Endothelial cell (in vitro differentiated cells): ENCODE data around the gene GALNT17. TPM values are rescaled to one million over a fixed set of nuclear protein-coding genes. Genes with fewer than 3 reads are reported as not detected.

Experiments used
- DNase-seq: peaks from one replicate; pipeline ENCODE4 v3.0.0; 2021; ENCODE audit warnings: low spot score
- H3K27ac Mint-ChIP-seq: one replicate; pipeline ENCODE4 v1.8.0; 2021; ENCODE audit warnings: mixed read lengths, inconsistent platforms; ENCODE audit not compliant: unreplicated experiment
- H3K27me3 Mint-ChIP-seq: one replicate; pipeline ENCODE4 v1.8.0; 2021; ENCODE audit warnings: mild to moderate bottlenecking, moderate library complexity, mixed read lengths, inconsistent platforms; ENCODE audit not compliant: unreplicated experiment
- H3K36me3 Mint-ChIP-seq: one replicate; pipeline ENCODE4 v1.8.0; 2021; ENCODE audit warnings: mild to moderate bottlenecking, low read depth, mixed read lengths, inconsistent platforms; ENCODE audit not compliant: unreplicated experiment
- H3K4me1 Mint-ChIP-seq: one replicate; pipeline ENCODE4 v1.8.0; 2021; ENCODE audit warnings: mild to moderate bottlenecking, mixed read lengths, inconsistent platforms; ENCODE audit not compliant: unreplicated experiment
- H3K4me3 Mint-ChIP-seq: one replicate; pipeline ENCODE4 v1.8.0; 2021; ENCODE audit warnings: mild to moderate bottlenecking, mixed read lengths, inconsistent platforms; ENCODE audit not compliant: unreplicated experiment
- H3K9me3 Mint-ChIP-seq: one replicate; pipeline ENCODE4 v1.8.0; 2021; ENCODE audit warnings: mixed read lengths, inconsistent platforms; ENCODE audit not compliant: unreplicated experiment
- CTCF ChIP-seq: fragments of 200-600 bp; sonication (generic); IDR thresholded peaks from one replicate; pipeline ENCODE4 v1.5.0; 2021; ENCODE audit warnings: antibody characterized with exemption; ENCODE audit not compliant: unreplicated experiment
- total RNA-seq: library from RNA; stranded (reverse); fragmentation: NEBNext Ultra II Directional; extraction: Animal tissue kit (Norgen Biotek cat#: 25700); gene quantifications from one replicate; pipeline ENCODE4 v1.2.1, GENCODE V29; 2021; ENCODE audit not compliant: unreplicated experiment

GALNT17 gene
- total RNA-seq, 1 donor from 2014 or later, result 0.38 TPM

GRCh38 chr7:71283802-71284201 lies 151.9 kb downstream of the GALNT17 start:
- Mint-ChIP-seq H3K27ac (no peak overlapping the region), H3K36me3 (peaks cover 4% of the 10 kb centered on the region), H3K27me3 (no peaks in the 10 kb centered on the region), H3K4me1 (no peaks in the 10 kb centered on the region), H3K4me3 (no peak overlapping the region), H3K9me3 (peaks cover 19% of the 10 kb centered on the region)
- no peak for TF ChIP-seq CTCF
- no peak for DNase-seq

DNA sequence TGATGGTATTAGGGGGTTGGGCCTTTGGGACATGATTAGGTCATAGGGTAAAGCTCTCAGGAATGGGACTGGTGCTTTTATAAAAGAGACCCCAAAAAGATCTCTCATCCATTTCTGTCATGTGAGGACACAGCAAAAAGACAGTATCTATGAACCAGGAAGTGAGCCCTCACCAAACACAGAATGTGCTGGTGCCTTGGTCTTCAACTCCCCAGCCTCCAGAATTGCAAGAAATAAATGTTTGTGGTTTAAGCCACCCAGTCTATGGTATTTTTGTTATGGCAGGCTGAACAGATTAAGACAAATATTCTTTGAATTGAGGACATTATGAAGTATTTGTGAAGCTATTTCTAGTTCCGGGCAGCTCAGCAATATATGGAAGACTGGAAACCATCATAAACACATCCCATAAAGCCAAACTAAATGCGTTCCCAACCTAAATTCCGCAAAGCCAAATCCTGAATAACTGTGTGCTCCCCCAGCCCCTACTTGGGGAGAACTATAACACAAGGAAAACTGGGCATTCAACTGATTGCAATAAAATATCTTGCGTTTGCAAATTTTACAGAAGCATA lies 153.7 kb downstream of the GALNT17 start:
- Mint-ChIP-seq H3K9me3 (peaks cover 11% of the 10 kb centered on the region), H3K4me1 (no peaks in the 10 kb centered on the region), H3K27me3 (no peaks in the 10 kb centered on the region), H3K36me3 (peaks cover 4% of the 10 kb centered on the region), H3K27ac (no peak overlapping the region), H3K4me3 (no peak overlapping the region)
- no peak for TF ChIP-seq CTCF
- no peak for DNase-seq

GRCh38 chr7:71286336-71286735 lies 154.4 kb downstream of the GALNT17 start:
- peaks cover 4% of the 10 kb centered on the region for H3K36me3 Mint-ChIP-seq
- H3K27me3 Mint-ChIP-seq, result no peaks in the 10 kb centered on the region
- no peaks in the 10 kb centered on the region for H3K4me1 Mint-ChIP-seq
- no peak overlapping the region for H3K27ac Mint-ChIP-seq
- H3K9me3 Mint-ChIP-seq, result peaks cover 8% of the 10 kb centered on the region
- no peak for TF ChIP-seq CTCF
- no peak for DNase-seq
- no peak overlapping the region for H3K4me3 Mint-ChIP-seq

GRCh38 chr7:71286924-71287323 lies 155.0 kb downstream of the GALNT17 start:
- H3K27me3 Mint-ChIP-seq, result no peaks in the 10 kb centered on the region
- peaks cover 3% of the 10 kb centered on the region for H3K9me3 Mint-ChIP-seq
- no peak for TF ChIP-seq CTCF
- no peak overlapping the region for H3K4me3 Mint-ChIP-seq
- H3K4me1 Mint-ChIP-seq, result no peaks in the 10 kb centered on the region
- DNase-seq, result no peak
- H3K27ac Mint-ChIP-seq, result no peak overlapping the region
- H3K36me3 Mint-ChIP-seq, result peaks cover 2% of the 10 kb centered on the region

DNA sequence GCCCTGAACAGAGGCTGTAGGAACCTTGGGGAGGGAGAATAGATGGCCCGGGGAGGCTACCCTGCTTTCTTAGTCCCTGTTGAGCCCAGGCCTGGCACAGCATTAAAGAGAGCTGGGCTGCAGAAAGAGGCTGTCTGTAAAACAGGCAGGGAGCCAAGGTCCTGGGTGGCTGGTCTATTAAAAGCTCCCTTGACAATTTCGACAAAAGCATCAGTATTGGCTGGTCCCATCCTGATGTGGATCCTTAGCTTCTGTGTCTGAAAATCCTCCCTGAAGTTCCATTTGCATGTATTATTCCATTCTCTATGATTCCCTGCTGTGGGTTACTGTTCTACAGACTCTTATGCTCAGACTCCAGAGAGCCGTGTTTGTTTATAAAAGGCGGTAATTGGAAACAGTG lies 158.5 kb downstream of the GALNT17 start:
- no peak for TF ChIP-seq CTCF
- H3K4me1 Mint-ChIP-seq, result no peaks in the 10 kb centered on the region
- H3K36me3 Mint-ChIP-seq, result no peaks in the 10 kb centered on the region
- DNase-seq, result no peak
- H3K27me3 Mint-ChIP-seq, result peaks cover 2% of the 10 kb centered on the region
- no peaks in the 10 kb centered on the region for H3K9me3 Mint-ChIP-seq
- H3K27ac Mint-ChIP-seq, result no peak overlapping the region
- no peak overlapping the region for H3K4me3 Mint-ChIP-seq
